Liver (tissue), 3 donors: ENCODE results near the gene MAML3.

Source experiments
- GABPA ChIP-seq, 2 donors: IDR thresholded peaks in 1 of 2; conservative IDR thresholded peaks in 1 of 2; 2 replicates each; pipeline ENCODE4 v1.6.1; 2016; ENCODE audit warnings: antibody characterized with exemption in 2 of 2, mild to moderate bottlenecking in 1 of 2, moderate library complexity in 1 of 2
- HNF4A ChIP-seq, 2 donors: conservative IDR thresholded peaks; 2 replicates each; pipeline ENCODE4 v1.6.1; 2016; ENCODE audit warnings: antibody characterized with exemption in 2 of 2, mild to moderate bottlenecking in 2 of 2
- HNF4G ChIP-seq: IDR thresholded peaks from 2 replicates; pipeline ENCODE4 v1.6.1; 2016; ENCODE audit warnings: antibody characterized with exemption
- RAD21 ChIP-seq, 2 donors: IDR thresholded peaks; 2 replicates each; pipeline ENCODE4 v1.6.1; 2016; ENCODE audit warnings: antibody characterized with exemption in 2 of 2, mild to moderate bottlenecking in 2 of 2
- RXRA ChIP-seq, 2 donors: IDR thresholded peaks; 2 replicates each; pipeline ENCODE4 v1.6.1; 2017 to 2018; ENCODE audit warnings: antibody characterized with exemption in 2 of 2, mild to moderate bottlenecking in 1 of 2
- TAF1 ChIP-seq: conservative IDR thresholded peaks from 2 replicates; pipeline ENCODE4 v1.6.1; 2016; ENCODE audit warnings: antibody characterized with exemption, mild to moderate bottlenecking
- YY1 ChIP-seq: IDR thresholded peaks from 2 replicates; pipeline ENCODE4 v1.6.1; 2016; ENCODE audit warnings: antibody characterized with exemption, mild to moderate bottlenecking
- TF ChIP-seq, protein P1 (sequence below): fragments of 150-350 bp; IDR thresholded peaks from 2 replicates; pipeline ENCODE4 v1.5.1; 2017; ENCODE audit warnings: improper control_type of control experiment, low read depth, low read length; ENCODE audit not compliant: missing input control
- TF ChIP-seq, protein P2 (sequence below): IDR thresholded peaks from 2 replicates; pipeline ENCODE4 v1.6.1; 2016; ENCODE audit warnings: antibody characterized with exemption
- TF ChIP-seq, protein P3 (sequence below): IDR thresholded peaks from 2 replicates; pipeline ENCODE4 v1.6.1; 2016; ENCODE audit warnings: antibody characterized with exemption, mild to moderate bottlenecking
- TF ChIP-seq, protein P4 (sequence below): IDR thresholded peaks from 2 replicates; pipeline ENCODE4 v1.6.1; 2016; ENCODE audit warnings: antibody characterized with exemption
- TF ChIP-seq, protein P5 (sequence below): IDR thresholded peaks from 2 replicates; pipeline ENCODE4 v1.6.1; 2016; ENCODE audit warnings: antibody characterized with exemption
- donor health status: healthy.
- donor health status: healthy.

DNA sequence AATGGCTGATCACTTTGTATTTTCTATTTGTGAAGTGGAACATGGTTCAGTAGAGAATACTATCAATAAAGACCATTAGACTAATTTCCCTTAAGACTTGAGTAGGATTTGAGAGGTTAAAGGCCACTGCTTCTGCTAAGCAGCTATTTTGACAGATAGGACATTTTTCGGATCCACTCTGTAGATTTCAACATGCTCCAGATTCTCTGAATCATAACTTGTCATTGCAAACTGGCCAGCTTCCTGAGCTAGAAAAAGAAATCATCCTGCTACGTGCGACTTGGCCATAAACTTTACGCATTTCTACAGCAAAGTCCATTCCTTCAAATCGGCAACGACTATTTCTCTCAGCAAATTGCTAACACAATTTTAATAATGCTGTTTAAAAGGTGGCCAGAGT is 433.2 kb downstream of the MAML3 start:
- TF ChIP-seq, protein P1, sequence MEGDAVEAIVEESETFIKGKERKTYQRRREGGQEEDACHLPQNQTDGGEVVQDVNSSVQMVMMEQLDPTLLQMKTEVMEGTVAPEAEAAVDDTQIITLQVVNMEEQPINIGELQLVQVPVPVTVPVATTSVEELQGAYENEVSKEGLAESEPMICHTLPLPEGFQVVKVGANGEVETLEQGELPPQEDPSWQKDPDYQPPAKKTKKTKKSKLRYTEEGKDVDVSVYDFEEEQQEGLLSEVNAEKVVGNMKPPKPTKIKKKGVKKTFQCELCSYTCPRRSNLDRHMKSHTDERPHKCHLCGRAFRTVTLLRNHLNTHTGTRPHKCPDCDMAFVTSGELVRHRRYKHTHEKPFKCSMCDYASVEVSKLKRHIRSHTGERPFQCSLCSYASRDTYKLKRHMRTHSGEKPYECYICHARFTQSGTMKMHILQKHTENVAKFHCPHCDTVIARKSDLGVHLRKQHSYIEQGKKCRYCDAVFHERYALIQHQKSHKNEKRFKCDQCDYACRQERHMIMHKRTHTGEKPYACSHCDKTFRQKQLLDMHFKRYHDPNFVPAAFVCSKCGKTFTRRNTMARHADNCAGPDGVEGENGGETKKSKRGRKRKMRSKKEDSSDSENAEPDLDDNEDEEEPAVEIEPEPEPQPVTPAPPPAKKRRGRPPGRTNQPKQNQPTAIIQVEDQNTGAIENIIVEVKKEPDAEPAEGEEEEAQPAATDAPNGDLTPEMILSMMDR, result no peak
- TF ChIP-seq RAD21 (IDR thresholded peaks at IDR 0.05) (no peak), GABPA (IDR thresholded peaks at IDR 0.05 in 1 of 2, conservative IDR thresholded peaks at IDR 0.05 in 1 of 2) (no peak), TAF1 (no peak), HNF4A (conservative IDR thresholded peaks at IDR 0.05) (no peak), HNF4G (no peak), YY1 (no peak), RXRA (IDR thresholded peaks at IDR 0.05) (no peak)
- TF ChIP-seq, protein P2, sequence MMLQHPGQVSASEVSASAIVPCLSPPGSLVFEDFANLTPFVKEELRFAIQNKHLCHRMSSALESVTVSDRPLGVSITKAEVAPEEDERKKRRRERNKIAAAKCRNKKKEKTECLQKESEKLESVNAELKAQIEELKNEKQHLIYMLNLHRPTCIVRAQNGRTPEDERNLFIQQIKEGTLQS, result no peak
- TF ChIP-seq, protein P3, sequence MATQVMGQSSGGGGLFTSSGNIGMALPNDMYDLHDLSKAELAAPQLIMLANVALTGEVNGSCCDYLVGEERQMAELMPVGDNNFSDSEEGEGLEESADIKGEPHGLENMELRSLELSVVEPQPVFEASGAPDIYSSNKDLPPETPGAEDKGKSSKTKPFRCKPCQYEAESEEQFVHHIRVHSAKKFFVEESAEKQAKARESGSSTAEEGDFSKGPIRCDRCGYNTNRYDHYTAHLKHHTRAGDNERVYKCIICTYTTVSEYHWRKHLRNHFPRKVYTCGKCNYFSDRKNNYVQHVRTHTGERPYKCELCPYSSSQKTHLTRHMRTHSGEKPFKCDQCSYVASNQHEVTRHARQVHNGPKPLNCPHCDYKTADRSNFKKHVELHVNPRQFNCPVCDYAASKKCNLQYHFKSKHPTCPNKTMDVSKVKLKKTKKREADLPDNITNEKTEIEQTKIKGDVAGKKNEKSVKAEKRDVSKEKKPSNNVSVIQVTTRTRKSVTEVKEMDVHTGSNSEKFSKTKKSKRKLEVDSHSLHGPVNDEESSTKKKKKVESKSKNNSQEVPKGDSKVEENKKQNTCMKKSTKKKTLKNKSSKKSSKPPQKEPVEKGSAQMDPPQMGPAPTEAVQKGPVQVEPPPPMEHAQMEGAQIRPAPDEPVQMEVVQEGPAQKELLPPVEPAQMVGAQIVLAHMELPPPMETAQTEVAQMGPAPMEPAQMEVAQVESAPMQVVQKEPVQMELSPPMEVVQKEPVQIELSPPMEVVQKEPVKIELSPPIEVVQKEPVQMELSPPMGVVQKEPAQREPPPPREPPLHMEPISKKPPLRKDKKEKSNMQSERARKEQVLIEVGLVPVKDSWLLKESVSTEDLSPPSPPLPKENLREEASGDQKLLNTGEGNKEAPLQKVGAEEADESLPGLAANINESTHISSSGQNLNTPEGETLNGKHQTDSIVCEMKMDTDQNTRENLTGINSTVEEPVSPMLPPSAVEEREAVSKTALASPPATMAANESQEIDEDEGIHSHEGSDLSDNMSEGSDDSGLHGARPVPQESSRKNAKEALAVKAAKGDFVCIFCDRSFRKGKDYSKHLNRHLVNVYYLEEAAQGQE, result no peak
- TF ChIP-seq, protein P4, sequence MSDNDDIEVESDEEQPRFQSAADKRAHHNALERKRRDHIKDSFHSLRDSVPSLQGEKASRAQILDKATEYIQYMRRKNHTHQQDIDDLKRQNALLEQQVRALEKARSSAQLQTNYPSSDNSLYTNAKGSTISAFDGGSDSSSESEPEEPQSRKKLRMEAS, result no peak
- TF ChIP-seq, protein P5, sequence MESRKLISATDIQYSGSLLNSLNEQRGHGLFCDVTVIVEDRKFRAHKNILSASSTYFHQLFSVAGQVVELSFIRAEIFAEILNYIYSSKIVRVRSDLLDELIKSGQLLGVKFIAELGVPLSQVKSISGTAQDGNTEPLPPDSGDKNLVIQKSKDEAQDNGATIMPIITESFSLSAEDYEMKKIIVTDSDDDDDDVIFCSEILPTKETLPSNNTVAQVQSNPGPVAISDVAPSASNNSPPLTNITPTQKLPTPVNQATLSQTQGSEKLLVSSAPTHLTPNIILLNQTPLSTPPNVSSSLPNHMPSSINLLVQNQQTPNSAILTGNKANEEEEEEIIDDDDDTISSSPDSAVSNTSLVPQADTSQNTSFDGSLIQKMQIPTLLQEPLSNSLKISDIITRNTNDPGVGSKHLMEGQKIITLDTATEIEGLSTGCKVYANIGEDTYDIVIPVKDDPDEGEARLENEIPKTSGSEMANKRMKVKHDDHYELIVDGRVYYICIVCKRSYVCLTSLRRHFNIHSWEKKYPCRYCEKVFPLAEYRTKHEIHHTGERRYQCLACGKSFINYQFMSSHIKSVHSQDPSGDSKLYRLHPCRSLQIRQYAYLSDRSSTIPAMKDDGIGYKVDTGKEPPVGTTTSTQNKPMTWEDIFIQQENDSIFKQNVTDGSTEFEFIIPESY, result no peak
